Fibroblast of peridontal ligament (primary cell): ENCODE results near the gene BOD1L2.

ENCODE experiments used
- DNase-seq: peaks from one replicate; pipeline ENCODE4 v3.0.0-alpha.2; 2010; ENCODE audit errors: extremely low read depth

Gene BOD1L2

DNA sequence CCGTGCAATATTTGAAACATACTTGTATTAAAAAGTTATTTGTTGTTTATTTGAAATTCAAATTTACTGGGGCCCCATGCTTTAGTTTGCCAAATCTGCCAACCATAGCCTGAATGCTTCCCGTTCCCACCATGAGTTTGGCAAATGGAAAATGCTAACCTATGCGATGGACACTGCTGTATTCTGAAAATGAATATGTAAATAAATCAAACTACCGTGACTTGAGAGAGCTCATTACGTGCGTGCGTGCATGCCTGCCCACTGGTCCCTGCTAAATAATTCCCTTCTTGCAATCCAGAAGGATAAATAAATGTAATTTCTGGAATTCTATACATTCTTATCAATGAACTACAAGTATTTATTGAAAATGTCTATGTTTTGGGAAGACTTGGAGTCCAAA is 3.2 kb downstream of the BOD1L2 start:
- no peak for DNase-seq

DNA sequence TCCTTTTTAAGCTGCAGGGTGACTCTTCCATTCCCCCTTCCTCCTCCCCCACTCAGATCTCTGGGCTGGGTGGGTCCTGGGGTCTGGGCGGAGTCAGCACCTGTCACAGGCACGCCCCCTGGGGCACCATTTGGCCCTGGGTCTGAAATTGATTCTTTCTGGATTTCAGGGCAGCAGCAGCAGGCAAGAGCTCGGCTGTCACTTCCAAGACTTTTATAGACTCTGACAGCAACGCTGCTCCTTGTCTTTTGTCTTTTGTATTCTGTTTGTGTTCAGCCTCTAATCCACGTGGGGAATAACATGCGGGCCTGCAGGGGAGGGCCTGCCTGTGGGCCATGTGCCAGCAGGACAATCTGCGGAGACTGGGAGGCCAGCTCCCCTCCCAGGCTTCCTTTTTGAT is 3.9 kb downstream of the BOD1L2 start:
- no peak for DNase-seq

DNA sequence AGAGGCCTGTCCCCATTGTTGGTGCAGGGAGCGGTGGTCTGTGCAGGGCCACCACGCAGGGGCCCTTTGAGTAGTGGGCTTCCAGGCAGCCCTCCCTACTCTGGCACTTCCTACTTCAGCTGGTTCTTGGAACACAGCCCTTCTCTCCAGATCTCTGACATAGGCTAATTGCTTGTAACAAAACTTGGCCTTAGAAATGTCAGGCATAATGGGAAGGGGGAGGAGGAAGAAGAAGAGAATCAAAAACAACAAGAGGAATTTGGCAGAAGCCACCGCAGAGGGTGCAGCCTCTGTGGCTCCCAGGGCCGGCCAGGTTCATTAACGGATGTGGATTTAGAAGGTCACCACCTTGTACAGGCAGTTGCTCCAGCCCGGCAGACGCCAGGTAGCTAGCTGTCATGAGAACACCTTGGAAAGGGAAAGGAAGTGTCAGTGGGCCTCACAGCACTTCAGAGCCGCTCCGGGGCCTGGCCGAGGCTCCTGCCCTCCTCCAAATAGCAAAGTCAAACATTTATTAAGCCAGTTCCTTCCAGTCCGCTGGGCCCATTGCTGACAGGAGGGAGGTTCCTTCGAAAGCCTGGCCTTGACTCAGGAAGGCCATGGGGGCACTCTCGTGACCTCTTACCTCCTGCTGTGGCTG is 7.4 kb downstream of the BOD1L2 start:
- DNase-seq = no peak

DNA sequence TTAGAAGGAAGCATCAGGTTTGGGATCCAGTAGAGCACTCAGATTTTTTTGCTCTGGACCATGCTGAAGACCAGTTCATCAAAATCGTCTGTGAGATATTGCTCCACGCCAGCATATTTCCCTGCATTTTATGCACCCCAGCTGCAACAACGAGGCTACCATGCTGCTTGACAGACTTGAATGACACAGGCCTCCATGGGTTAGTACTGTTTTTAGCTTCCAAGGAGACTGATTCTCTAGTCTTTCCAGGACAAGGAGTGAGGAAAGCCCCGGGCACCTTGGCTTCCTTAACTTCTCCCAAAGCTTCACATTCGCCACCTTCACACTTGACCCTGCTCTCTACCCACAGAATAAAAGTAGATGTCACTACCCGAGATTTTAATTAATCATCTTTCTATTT is 17.5 kb downstream of the BOD1L2 start:
- no peak for DNase-seq

DNA sequence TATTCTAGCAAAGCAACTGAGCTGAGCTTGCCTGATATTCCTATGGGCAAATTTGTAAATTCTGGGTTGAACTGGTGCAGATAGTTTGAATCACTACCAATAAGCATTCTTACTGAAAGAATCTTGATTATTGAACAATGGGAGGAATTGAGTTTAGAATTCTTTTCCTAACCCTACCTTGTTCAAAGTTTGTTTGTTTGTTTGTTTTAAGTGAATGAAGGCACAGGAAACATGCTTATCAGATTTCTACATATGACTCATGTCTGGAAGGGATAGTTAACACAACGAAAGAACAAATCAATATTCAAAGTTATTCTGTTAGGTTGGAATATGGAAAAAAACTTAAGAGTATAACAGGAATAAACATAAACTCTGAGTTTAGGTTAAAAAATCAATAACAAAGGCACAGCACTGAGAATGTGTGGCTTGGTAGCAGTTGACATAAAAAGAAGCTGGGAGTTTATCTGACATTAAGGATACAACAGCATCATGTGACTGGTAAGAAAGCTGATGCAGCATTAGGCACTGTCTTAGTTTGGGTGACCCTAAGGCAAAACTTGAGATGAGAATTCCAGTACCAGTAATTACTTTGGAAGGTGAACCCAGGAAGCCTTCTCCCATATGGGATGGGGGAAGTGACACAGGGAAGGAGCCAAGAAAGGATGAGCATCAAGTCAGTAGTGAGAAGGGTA is 20.9 kb downstream of the BOD1L2 start:
- DNase-seq = no peak

DNA sequence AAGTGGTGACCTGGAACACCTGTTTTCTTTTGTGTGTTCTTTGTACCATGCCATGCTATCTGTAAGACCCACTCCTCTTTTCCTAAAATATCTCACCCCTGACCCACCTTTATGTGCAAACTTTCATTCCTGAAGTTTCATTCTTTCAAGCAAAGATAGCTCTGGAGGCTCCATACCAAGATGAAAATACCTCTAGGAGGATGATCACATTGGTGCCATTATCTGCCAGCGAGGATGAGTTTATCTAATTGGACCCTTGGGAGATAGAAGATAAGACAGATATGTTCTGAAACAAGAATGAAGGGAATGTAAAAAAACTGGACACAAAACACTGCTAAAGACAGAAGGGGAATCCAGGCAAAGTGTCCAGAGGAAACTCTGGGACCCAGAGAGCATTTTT is 24.1 kb downstream of the BOD1L2 start:
- no peak for DNase-seq

DNA sequence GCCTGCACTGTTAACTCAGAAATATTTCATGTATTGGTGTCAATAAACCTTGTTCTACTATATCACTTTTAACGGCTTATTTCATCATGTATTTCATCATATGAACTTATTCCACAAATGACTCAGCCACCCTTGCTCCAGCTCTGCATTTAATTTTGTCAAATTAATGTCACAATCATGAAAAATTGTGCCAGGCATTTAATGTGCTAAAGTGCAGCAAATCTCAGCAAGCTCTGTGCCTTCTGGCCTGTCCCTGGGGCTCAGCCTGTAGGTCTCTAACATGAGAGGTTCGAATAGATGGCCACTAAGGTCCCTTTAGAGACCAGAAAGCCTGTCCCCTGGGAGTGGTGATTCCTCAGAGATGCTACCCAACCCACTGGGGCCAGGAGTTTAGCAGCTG is 28.6 kb downstream of the BOD1L2 start:
- DNase-seq = no peak

DNA sequence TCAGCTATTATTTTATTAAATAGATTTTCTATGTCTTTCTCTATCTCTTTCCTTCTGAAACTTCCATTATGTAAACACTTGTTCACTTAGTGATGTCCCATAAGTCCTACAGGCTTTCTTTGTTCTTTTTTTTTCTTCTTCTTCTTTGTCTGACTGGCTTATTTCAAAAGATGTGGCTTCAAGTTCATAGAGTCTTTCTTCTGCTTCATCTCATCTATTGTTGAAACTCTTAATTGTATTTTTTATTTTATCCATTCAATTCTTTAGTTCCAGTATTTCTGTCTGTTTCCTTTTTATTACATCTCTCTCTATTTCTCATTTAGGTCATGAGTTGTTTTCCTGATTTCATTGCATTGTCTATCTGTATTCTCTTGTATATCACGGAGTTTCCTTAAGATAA is 38.5 kb downstream of the BOD1L2 start:
- DNase-seq = no peak

DNA sequence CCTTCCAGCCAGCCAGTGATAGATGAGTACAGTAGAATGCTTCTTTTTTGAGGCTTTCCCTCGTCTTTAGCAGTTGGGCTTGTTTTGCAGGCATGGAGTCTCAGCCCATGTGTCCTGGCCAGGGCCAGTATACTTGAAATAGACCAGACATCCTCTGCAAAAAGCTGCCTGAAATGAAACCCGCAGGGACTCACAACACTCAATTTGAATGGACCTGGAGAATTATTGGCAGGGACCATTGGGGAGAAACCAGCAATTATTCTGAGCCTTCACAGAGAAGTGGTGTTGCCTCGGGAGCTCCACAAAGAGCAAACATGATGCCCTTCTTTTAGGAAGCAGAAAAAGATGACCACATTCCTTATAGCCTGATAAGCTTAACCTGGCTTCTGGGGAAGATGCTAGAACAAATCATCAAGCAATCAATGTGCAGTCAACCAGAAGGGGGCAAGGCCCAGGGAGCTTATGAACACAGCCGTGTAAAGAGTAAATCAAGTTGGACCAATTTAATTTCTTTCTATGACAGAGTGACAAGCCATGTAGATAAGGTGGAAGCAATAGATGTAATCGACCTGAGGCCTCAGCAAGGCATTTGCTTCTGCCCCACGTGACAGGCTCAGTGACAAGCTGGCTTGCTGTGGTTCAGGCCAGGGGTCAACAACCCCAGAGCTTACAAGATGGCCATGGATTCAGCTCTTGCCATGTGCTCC is 42.1 kb downstream of the BOD1L2 start:
- no peak for DNase-seq

DNA sequence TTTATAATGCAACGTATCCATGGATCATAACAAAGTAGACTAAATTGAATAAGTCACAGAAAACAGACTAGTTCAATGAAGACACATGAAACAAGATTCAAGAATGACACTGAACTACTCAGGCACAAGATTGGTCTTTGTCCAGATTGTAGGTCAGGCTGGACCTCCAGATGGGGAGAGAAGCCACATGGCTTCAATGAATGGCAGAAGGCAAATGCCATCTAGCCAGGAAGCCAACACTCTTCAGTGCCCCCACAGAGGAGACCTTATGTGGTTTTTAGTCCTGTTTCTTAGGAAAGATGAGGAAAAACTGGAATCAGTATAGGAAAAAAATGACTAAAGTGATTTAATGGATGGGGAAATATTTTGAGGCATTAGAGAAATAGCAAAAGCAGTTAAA is 43.1 kb downstream of the BOD1L2 start:
- no peak for DNase-seq

DNA sequence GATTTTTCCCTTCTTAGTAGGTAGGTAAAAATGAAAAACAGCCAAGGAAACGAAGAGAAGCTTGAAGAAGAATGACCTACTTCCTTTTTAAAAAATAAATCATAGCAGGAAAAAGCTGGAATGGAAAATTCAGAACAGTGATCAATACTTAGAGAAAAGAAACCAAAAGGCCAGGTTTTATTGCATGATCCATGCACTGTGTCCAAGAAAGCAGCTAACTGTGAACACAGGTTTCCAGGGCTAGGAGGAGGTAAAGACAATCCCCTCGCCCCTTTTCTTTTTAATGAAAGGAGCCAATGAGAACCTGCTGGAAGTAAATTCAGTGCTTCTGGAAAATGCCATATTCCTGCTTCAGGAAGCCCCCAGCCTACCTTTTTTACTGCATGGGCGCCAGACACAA is 47.2 kb downstream of the BOD1L2 start:
- no peak for DNase-seq

DNA sequence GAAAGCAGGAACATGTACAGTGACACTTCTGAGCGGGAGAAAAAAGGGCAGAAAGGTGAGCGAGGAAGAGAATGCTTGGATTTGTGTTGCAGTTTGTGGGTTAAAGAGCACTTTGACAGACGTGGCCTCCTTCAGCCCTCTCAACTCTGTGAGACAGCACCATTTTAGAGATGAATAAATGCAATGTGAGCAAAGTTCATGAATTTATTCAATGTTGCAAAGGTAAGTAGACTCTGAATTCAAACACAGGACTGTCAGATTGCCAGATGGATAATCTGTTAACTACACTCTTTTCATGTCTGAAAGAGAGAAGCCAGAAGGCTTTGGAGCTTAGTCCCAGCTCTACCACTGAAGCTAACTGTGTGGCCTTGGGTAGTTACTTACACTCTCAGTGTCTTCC is 47.7 kb downstream of the BOD1L2 start:
- no peak for DNase-seq

DNA sequence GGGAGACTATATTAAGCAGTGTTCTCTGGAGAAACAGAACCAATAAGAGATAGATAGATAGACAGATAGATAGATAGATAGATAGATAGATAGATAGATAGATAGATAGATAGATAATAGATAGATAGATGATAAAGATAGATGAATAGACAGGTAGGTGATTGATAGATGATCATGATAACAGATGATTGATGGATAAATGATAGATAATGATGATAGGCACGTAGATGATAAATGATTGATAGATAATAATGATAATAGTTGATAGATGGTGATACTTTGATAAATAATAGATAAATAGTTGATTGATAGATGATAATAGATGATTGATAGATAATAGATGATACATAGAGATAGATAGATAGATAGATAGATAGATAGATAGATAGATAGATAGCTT is 48.5 kb downstream of the BOD1L2 start:
- no peak for DNase-seq

DNA sequence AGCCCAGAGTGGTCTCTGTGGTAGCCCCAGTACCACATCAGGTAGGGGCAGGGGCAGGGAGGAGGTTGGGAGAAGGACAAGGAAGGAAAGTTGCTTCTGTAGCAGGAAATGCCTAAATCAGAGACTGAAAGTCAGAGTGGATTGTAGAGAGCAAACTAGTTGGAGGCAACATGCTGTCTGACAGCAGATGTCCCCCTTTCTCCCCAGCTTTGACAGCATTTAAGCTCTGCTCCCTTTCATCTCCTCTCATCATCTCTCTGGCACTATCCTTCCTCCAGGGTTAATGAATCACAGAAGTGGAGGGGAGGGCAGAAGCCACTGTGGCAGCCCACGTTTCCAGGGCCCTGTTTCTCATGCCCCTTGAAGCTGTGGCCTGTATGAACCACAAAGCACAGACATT is 50.4 kb downstream of the BOD1L2 start:
- no peak for DNase-seq

DNA sequence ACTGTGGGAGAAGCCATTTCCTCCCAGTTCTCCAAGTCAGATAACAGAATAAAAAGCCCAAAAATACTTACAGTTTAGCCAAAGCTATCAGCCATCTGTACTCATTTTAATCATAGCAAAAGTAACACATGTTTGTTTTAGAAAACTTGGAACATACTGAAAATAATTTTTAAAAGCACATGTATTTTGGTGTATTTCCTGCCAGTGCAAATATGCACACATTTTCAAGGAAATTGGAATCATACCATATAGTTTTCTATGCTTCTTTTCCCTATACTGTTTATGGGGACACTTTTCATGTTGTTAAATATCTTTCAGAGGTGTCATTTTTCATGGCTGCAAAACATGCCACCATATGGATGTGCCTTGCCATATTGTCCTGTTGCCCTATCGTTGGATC is 51.2 kb downstream of the BOD1L2 start:
- DNase-seq = no peak
